IPS-18a (cell line): ENCODE results near the gene GSTA1.
"Not testable (repeated sequence)": the region's sequence is repeated elsewhere in the genome, so short reads cannot be mapped to it uniquely, and the experiment has no call there.

Source experiments
- H3K27ac ChIP-seq: one replicate; pipeline ENCODE4 v1.5.1; 2013; ENCODE audit warnings: low read length
- H3K27me3 ChIP-seq: one replicate; pipeline ENCODE4 v1.6.1; 2013; ENCODE audit warnings: mild to moderate bottlenecking, low read length; ENCODE audit not compliant: control insufficient read depth, insufficient read depth
- H3K36me3 ChIP-seq: one replicate; pipeline ENCODE4 v1.6.1; 2013; ENCODE audit warnings: low read depth, low read length; ENCODE audit not compliant: control insufficient read depth
- H3K4me1 ChIP-seq: one replicate; pipeline ENCODE4 v1.6.1; 2013; ENCODE audit warnings: low read depth, low read length; ENCODE audit not compliant: control insufficient read depth
- H3K4me3 ChIP-seq: one replicate; pipeline ENCODE4 v1.5.1; 2013; ENCODE audit warnings: low read length
- H3K9ac ChIP-seq: one replicate; pipeline ENCODE4 v1.6.1; 2013; ENCODE audit warnings: mild to moderate bottlenecking, low read length, moderate library complexity
- H3K9me3 ChIP-seq: one replicate; pipeline ENCODE4 v1.6.1; 2013; ENCODE audit warnings: low read depth, low read length; ENCODE audit not compliant: control insufficient read depth

The GSTA1 gene

GRCh38 chr6:52776711-52777351 is 26.8 kb downstream of the GSTA1 start:
- H3K36me3 ChIP-seq, H3K9me3 ChIP-seq, H3K4me3 ChIP-seq, H3K9ac ChIP-seq, H3K4me1 ChIP-seq, H3K27ac ChIP-seq, H3K27me3 ChIP-seq: not testable (repeated sequence)

- not testable (repeated sequence) for H3K4me1 ChIP-seq, H3K9ac ChIP-seq
These were observed 34.2 kb downstream of the GSTA1 start for GRCh38 chr6:52769399-52769798.

GRCh38 chr6:52767658-52768057 is 36.0 kb downstream of the GSTA1 start:
- not testable (repeated sequence) for H3K9me3 ChIP-seq, H3K36me3 ChIP-seq, H3K27me3 ChIP-seq, H3K27ac ChIP-seq, H3K9ac ChIP-seq, H3K4me3 ChIP-seq, H3K4me1 ChIP-seq

More at GRCh38 chr6:52769399-52769798, 34.2 kb downstream of the GSTA1 start:
- not testable (repeated sequence) for H3K27ac ChIP-seq, H3K9me3 ChIP-seq, H3K36me3 ChIP-seq, H3K4me3 ChIP-seq, H3K27me3 ChIP-seq

- H3K27me3 ChIP-seq, H3K9me3 ChIP-seq, H3K4me1 ChIP-seq, H3K9ac ChIP-seq, H3K27ac ChIP-seq, H3K4me3 ChIP-seq, H3K36me3 ChIP-seq: not testable (repeated sequence)
These were observed 40.2 kb downstream of the GSTA1 start, which contains the start of gene GSTA2 for GRCh38 chr6:52763322-52763916. Gene GSTA2 (minus strand): TSS chr6:52763475. CDS start chr6:52757947, 5,528 bp downstream.

GRCh38 chr6:52761673-52762491 is 41.7 kb downstream of the GSTA1 start:
- not testable (repeated sequence) for H3K4me1 ChIP-seq, H3K4me3 ChIP-seq, H3K9me3 ChIP-seq, H3K9ac ChIP-seq, H3K27me3 ChIP-seq, H3K36me3 ChIP-seq, H3K27ac ChIP-seq

- no peak overlapping the region for H3K9ac ChIP-seq
- no peak overlapping the region for H3K27ac ChIP-seq
- no peaks in the 10 kb centered on the region for H3K9me3 ChIP-seq
- H3K27me3 ChIP-seq = no peaks in the 10 kb centered on the region
- peaks cover 2% of the 10 kb centered on the region for H3K4me1 ChIP-seq
- no peak overlapping the region for H3K4me3 ChIP-seq
- H3K36me3 ChIP-seq = no peaks in the 10 kb centered on the region
These were observed 43.4 kb downstream of the GSTA1 start for GRCh38 chr6:52760105-52760765.

GRCh38 chr6:52759085-52759484 is 44.5 kb downstream of the GSTA1 start:
- Histone ChIP-seq H3K9ac (no peak overlapping the region), H3K4me3 (no peak overlapping the region), H3K27me3 (no peaks in the 10 kb centered on the region), H3K4me1 (peaks cover 2% of the 10 kb centered on the region), H3K27ac (no peak overlapping the region), H3K36me3 (no peaks in the 10 kb centered on the region), H3K9me3 (no peaks in the 10 kb centered on the region)

GRCh38 chr6:52757651-52758338 is 45.8 kb downstream of the GSTA1 start:
- H3K4me1 ChIP-seq, H3K27ac ChIP-seq, H3K27me3 ChIP-seq: not testable (repeated sequence)

GRCh38 chr6:52754443-52754842 is 49.2 kb downstream of the GSTA1 start:
- Histone ChIP-seq H3K27ac (no peak overlapping the region), H3K4me3 (no peak overlapping the region), H3K36me3 (no peaks in the 10 kb centered on the region), H3K9ac (no peak overlapping the region), H3K27me3 (no peaks in the 10 kb centered on the region), H3K4me1 (peaks cover 4% of the 10 kb centered on the region), H3K9me3 (peaks cover 5% of the 10 kb centered on the region)

More at GRCh38 chr6:52757651-52758338, 45.8 kb downstream of the GSTA1 start:
- not testable (repeated sequence) for H3K4me3 ChIP-seq, H3K9ac ChIP-seq, H3K9me3 ChIP-seq, H3K36me3 ChIP-seq

GRCh38 chr6:52753137-52753536 is 50.5 kb downstream of the GSTA1 start:
- H3K36me3 ChIP-seq, H3K27ac ChIP-seq, H3K27me3 ChIP-seq, H3K4me3 ChIP-seq, H3K9ac ChIP-seq, H3K4me1 ChIP-seq, H3K9me3 ChIP-seq: not testable (repeated sequence)

- Histone ChIP-seq H3K36me3 (no peaks in the 10 kb centered on the region), H3K4me3 (no peak overlapping the region), H3K9ac (no peak overlapping the region), H3K9me3 (peaks cover 5% of the 10 kb centered on the region), H3K27me3 (no peaks in the 10 kb centered on the region), H3K4me1 (peaks cover 8% of the 10 kb centered on the region), H3K27ac (no peak overlapping the region)
These were observed 51.3 kb downstream of the GSTA1 start for GRCh38 chr6:52752310-52752709.
